HFF-Myc (cell line): ENCODE measurements around the gene GMFB.

ENCODE experiments used
- DNase-seq: peaks from one replicate; pipeline ENCODE4 v3.0.0-alpha.2; 2011; ENCODE audit warnings: low read depth; ENCODE audit errors: extremely low read depth
- H3K4me3 ChIP-seq: replicated peaks from 2 replicates; pipeline ENCODE4 v1.5.1; 2011; ENCODE audit warnings: low read depth, mild to moderate bottlenecking, control low read depth, low read length
- CTCF ChIP-seq: IDR thresholded peaks from 2 replicates; pipeline ENCODE4 v1.5.1; 2012; ENCODE audit warnings: mild to moderate bottlenecking, low read depth, low read length, control low read depth; ENCODE audit errors: missing control alignments

The GMFB gene

GRCh38 chr14:54425068-54425467 is 63.7 kb downstream of the GMFB start:
- no peak overlapping the region for H3K4me3 ChIP-seq
- no peak for DNase-seq
- TF ChIP-seq CTCF: no peak
